ENCODE results near the gene PARD3B.

- TF ChIP-seq, protein P1, sequence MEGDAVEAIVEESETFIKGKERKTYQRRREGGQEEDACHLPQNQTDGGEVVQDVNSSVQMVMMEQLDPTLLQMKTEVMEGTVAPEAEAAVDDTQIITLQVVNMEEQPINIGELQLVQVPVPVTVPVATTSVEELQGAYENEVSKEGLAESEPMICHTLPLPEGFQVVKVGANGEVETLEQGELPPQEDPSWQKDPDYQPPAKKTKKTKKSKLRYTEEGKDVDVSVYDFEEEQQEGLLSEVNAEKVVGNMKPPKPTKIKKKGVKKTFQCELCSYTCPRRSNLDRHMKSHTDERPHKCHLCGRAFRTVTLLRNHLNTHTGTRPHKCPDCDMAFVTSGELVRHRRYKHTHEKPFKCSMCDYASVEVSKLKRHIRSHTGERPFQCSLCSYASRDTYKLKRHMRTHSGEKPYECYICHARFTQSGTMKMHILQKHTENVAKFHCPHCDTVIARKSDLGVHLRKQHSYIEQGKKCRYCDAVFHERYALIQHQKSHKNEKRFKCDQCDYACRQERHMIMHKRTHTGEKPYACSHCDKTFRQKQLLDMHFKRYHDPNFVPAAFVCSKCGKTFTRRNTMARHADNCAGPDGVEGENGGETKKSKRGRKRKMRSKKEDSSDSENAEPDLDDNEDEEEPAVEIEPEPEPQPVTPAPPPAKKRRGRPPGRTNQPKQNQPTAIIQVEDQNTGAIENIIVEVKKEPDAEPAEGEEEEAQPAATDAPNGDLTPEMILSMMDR (conservative IDR thresholded peaks at IDR 0.05 in 1 of 2, IDR thresholded peaks at IDR 0.05 in 1 of 2; ENCODE audit: low read depth in 1 of 2, low read length in 2 of 2): no peak
- no peak for TF ChIP-seq EZH2 (IDR thresholded peaks at IDR 0.05; ENCODE audit: low read length, missing control alignments)
These were observed 727.9 kb downstream of the PARD3B start for GRCh38 chr2:205273148-205273547.

Measured in fibroblast of lung (primary cell).